ENCODE data around the gene SERTM2.
"Not testable (repeated sequence)": the region's sequence is repeated elsewhere in the genome, so short reads cannot be mapped to it uniquely, and the experiment has no call there.

The SERTM2 gene

DNA sequence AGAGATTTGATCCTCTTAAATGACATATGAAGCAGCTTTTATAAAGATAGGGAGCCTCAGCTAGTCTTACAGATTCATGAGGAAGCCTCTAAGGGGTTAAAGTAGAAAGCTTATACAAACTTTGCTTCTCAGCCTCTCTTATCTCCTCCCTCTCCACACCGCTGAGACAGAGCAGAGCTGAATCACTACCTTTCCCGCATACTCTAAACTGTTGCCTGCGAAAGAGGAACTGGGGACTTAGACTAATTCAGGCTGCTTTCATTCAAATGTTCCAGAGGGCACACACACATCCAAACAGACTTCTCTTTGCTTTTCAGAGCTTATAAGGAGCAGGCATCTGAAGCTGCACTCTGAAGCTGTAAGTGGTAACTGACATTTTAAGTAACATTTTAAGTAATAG, at the start of gene SERTM2:
Gene SERTM2 (plus strand): TSS at position 169 of the 400 bp plus-strand sequence. CDS start 7,213 bp downstream, outside the sequence.
- DNase-seq = no peak

DNA sequence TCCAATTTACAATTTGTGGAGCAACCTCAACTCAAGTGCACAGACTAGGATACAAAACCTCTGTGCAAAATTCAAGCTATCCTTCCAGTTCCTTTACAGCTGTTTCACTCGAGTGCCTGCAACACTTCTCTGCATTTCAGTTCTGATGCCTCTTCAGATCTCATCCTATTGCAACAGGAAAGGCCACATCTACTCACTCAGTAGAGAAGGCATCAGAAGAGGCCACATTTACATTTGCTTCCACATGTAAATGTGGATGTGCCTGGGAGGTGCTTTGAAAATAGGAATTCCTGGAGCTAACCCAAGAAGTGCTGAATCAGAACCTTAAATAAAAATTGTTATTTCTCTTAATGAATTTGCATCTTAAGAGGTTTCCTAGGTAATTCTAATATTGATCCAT, 45.8 kb upstream of the SERTM2 start:
- no peak for DNase-seq

DNA sequence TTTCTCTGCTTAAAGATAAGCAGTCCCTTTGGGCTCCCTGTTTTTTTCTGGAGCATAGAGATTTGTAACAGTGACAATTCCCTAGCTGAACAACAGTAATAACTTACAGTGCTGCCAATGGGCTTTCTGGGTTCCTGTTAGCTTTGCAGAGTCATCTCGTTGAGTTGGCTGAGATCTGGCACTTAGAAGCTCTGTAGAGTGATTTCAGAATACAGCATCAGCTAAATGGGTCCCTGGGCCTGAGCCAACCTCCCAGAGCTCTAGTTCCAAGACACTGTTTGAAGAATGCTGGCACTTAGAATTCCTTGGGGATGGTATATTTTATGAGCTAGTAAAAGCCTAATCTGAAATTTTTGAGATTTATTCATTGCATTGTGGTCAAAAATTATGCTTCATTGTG, 43.5 kb upstream of the SERTM2 start:
- no peak for DNase-seq

DNA sequence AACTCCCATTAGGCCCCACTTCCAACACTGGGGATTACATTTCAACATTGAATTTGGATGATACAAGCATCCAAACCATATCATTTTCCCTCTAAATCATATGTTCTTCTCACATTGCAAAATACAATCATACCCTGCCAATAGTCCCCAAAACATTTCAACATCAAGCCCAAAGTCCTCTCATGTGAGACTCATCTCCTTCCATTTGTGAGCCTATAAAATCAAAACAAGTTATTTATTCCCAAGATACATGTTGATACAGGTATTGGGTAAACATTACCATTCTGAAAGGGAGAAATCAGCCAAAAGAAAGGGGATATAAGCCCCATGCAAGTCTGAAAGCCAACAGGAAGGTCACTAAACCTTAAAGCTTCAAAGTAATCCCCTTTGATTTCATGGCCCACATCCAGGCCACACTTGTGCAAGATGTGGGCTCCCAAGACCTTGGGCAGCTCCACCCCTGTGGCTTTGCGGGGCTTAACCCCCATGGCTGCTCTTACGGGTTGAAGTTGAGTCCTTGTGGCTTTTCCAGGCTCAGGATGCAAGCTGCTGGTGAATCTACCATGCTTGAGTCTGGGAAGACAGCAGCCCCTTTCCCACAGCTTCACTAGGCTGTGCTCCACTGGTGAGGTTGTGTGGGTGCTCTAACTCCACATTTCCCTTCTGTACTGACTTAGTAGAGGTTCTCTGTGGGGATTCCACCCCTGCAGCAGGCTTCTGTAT, 40.6 kb upstream of the SERTM2 start:
- no peak for DNase-seq

DNA sequence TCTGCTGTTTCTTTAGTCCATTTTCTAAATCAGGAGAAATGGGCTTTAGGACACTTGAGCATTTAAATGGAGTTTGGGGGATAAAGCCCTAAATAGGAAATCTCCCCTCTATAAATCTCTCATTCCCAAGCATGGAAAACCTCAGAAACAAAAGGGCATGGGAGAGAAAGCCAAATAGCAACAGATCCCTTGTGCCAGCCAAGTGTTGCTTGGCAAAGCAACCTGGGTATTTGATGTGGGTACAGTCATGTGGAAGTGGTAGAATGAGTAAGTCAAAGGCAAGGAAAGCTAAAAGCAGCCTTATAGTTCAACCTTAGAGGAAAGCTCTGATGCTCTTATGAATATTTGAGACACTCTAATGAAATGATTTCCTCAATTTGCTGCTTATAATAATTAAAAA, 29.5 kb upstream of the SERTM2 start:
- no peak for DNase-seq

DNA sequence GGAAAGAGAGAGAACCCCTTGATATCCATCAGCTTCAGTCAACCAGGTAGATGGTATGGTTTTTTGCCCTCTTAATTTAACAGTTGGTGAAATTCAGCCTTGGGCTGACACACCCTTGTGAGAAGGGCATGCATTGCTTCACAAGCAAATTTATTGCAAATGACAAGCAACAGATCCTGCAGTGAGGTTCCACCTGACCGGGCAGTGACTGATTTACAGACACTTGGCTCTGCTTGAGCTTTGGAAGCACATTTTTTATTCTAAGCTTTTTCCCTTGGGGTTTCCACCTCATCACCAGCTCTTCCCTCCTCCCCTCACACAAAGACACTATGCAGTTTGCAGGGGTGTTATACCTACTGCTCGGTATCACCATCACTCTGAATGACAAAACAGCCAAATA, 28.3 kb upstream of the SERTM2 start:
- DNase-seq = no peak

DNA sequence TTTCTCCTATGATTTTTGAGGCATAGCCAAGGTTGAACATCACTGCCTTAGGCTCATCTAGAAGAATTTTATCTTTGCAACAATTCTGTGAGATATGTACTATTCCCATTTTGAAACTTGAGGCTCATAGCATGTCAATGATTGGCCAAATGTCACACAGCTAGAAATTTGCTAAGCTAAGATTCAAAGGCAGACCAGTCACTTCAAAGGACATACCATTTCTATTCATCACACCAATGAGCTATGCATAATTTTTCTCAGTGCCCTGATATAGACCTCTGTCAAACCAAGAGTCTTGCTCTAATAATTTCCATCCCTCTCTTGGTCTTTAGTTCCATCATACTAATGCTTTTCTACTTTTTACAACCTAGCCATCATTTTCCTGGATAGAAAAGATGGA, 27.6 kb upstream of the SERTM2 start:
- no peak for DNase-seq

DNA sequence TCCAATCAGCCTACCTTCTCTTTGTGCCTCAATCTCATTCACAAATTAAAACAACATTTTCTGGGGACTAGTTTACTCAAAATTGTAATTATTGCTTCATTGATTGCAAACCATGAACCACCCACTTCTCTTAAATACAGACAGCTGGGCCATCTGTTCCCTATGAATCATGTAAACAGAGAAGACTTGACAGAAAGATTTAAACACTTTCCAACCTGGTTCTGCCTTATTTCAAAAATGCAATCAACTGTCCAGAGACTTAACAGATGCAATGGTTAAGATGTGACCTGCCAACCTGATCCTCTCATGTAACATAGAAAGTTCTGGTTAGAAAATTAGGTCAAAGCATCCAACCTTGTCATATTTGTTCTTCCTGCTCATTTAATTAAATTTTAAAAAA, 20.8 kb upstream of the SERTM2 start:
- no peak for DNase-seq

DNA sequence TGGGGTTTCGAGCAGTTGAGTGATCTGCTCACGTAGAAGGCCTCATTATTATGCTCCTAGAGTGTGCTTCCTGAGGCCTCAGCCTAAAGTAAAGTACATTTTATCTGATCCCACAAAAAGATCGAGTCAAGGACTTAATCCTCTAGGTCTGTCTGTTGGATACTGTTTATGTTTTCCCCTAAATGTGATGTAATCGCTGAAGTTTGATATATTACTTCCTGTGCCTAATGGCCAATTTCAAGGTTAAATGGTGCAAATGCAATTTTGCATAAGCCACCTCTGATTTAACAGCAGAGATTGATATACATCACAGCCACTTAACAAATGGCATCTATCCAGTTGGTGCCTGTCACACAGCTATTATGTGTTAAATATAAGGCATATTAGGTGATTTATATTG, 19.4 kb upstream of the SERTM2 start:
- no peak for DNase-seq

DNA sequence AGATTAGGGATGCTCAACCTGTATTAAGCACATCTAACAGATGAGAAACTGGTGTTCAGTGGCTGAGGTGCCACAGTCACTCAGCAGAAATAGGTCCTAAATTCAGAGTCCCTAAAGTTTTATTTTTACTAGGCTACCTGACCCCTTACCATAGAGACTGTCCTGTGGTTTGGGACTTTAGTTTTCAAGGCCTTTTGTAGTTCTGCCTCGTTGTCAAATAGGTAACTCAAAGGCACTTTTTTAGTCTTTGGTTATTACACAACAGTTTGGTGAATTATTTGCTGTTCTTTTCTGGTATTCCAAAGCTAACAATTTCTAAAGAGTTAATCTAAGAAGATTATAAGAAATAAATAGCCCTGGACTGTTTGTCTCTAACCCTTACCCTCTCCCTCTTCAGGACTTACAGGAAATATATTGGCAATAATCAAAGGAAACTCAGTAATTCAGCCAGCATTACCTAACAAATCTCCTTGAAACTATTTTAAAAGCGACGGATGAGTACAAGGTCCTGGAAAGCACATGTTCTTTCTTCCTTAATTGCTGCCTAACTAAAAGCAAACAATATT, 12.8 kb upstream of the SERTM2 start:
- DNase-seq = no peak

DNA sequence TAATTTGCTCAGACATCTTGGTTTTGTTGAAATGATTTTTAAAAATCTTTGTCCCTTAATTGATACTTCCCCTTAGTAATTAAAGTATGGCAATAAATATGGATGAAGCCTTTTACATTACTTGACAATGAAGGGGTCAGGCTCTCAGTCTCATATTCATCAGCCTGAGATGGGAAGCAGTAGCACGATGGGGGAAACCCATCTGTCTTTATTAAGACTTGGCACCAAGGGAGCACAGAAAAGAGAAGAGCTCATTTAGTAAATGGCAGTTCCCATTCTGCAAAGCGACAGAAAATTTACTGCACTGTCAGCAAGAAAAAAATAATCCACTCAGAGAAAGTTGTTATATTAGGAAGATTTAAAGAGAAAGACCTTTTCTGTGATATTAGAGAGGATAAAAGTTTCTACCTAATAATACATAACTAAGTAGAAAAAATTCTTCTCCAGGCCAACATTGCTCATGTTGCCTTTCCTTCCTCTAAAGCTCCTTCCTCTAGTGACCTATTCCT, 7.9 kb upstream of the SERTM2 start:
- DNase-seq = no peak

DNA sequence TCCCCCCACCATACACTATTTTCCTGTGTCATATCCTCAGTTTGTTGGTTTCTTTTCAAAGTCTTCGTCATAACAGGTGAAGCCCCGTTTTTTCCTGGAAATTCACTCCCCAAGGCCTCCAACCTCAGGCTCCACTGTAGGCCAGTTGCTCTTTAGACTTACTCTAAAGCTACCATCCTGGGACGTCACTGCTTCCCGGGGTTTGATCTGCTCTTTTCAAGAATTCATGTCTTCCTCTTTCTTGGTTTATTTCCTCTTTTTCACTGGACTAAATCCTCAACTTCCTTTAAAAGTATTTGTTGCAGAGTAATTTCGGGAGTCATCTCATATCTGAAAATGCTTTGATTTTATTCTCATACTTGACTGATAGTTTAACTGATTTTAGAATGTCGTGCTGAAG, 6.5 kb upstream of the SERTM2 start:
- DNase-seq = no peak

DNA sequence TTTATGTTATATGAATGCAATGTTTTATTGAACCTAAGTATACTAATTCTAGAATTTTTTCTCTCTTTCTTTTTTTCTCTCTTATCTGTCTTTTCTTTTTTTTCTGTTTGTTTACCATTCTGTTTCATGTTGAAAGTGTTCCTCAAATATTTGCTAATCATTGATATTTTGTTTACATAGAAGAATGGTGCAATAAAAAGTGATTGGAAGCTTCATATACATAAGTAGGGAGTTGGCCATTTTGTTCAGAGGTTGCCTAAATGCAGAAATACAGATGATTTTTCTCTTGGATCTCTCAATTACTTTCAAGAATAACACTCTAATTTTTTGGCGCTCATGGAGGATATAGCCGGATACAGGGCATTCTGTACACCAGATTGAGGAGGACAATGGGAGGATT, 5.7 kb upstream of the SERTM2 start:
- DNase-seq = no peak

DNA sequence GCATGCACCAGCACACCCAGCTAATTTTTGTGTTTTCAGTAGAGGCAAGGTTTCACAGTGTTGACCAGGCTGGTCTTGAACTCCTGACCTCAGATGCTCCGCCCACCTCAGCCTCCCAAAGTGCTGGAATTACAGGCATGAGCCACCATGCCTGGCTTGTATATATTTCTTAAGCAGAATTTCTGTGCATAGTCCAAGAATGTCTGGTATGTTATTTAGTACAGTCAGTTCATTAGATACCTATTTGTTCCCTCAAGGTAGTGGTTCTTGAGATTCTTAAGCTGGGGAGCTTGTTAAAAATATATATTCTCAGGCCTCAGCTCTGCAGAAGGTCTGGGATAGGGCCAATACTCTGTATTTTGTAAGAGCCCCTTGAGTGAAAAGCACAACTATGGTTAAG, 4.6 kb upstream of the SERTM2 start:
- DNase-seq = no peak

DNA sequence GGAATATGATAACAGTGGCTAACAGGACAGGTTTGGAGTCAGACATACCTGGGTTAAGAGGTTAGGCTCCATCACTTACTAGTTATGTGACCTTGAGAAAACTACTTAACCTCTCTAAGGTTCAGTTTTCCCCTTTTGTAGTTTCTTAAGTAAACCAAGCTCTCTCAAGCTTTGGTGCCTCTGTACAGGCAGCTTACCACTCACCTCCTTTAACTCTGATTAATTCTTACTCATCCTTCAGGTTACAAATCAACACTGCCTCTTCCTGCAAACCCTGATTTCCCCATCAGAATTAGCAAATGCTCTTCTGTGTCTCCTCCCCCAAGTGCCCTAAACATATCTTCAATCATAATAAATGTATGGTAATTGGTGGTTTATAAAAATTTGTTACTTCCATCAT, 3.5 kb upstream of the SERTM2 start:
- DNase-seq = no peak

DNA sequence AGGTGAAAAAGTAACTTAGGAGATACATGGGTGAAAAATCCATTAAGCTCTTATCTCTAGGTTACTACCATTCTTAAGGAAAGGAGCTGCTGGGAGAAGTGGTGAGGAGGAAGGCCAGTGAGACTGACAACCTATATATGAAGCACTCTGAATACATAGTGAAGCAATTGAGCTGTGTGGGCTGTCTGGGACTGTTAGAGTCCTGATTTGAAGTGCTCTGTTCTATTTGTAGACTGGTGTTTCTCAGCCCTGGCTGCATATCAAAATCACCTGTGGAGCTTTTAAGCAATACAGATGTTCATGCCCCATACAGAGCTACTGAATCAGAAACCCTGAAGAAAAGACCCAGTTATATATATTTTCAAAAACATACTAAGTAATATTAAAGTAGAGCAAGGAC, 3.9 kb downstream of the SERTM2 start:
- DNase-seq = no peak

DNA sequence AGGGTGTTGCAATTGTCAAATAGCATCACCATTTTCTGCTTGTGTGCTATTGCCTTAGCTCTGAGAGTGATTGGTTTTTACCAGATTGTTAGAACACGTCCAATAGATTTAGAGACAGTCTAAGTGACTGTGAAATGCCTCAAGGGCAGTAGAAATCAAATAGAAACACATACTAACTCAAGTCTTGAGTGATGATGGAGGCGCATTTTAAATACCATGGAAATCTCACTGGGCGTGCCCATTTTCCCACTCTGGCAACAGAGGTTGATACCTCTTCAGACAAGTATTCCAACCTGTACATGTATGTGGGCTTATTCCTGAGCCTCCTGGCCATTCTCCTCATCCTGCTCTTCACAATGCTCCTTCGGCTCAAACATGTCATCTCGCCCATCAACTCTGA, 7.2 kb downstream of the SERTM2 start:
- no peak for DNase-seq

DNA sequence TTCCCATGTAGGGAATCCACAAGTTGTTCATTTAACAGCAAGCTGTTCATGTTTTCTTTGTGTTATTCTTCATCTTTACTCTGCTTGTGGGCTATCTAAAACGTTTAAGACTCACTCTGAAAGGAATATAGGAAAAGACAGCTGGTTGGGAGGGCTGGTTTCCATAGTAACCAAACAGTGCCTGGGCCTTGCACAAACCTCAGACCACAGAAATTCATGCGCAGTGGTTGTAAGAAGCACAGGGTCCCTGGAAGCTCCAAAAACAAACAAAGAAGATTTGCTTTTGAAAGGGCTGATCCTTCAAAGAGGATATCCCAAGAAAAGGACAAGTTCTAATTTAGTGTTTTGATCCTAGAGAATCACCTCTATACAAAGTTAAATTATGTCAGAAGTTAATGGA, 7.8 kb downstream of the SERTM2 start:
- no peak for DNase-seq

DNA sequence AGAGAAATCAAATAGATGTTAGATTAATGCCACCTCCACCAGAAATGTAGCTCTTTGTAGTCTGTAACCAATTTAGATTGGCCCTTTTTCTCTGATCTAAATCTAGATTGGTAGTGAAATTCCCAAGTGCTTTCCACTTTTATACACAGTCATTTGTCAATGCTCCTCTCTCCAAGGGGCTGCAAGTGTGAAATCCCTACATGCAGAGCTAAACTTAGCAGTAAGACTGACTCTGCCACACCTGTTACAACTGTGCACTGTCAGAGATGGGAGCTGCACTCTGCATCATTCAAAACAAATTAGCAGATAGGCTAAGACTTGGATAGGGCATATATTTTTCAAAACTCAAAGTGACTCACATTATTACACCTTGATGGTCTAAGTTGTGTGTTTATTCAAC, 9.1 kb downstream of the SERTM2 start:
- no peak for DNase-seq

DNA sequence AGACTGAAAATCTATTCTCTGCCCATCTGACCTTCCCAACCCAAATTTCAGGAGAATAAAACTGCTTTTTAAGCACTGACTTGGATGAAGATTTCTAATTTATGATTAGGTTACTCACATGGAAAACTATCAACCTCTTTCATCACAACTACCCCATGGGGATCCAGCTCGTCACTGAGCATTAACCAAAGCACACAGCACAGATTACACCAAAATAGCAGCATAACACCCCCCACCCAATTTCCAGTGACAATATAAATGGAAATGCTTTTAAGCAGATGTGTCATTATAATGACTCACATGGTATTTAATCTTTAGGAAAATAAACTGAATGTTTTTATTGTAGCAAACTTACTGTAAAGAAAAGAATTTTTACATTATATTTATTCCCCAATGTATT, 9.7 kb downstream of the SERTM2 start:
- no peak for DNase-seq

DNA sequence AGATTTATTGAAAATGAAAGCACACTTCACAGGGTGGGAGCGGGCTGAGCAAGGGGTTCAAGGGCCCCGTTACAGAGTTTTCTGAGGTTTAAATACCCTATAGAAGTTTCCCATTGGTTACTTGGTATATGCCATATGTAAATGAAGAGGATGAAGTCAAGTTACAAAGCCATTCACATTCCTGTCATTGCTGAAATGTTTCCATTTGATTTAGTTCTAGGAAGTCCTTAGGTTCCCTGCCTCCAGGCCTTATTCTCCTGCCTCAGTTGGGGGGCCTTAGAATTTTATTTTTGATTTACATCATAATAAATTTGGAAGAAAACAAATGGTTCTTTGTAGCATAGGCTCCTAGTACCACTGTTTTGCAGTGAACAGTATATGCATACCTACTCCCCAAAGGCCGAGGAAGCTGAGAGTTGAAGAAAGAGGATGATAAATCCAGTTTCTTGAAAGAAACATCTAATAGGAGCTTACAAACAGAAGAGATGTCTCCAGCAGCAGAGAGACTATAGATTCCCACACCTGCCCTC, 31.8 kb downstream of the SERTM2 start:
- DNase-seq = no peak

DNA sequence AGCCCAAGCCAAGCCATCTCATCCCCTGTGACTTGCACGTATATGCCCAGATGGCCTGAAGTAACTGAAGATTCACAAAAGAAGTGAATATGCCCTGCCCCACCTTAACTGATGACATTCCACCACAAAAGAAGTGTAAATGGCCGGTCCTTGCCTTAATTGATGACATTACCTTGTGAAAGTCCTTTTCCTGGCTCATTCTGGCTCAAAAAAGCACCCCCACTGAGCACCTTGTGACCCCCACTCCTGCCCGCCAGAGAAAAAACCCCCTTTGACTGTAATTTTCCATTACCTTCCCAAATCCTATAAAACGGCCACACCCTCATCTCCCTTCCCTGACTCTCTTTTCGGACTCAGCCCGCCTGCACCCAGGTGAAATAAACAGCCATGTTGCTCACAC, 37.8 kb downstream of the SERTM2 start:
- not testable (repeated sequence) for DNase-seq

DNA sequence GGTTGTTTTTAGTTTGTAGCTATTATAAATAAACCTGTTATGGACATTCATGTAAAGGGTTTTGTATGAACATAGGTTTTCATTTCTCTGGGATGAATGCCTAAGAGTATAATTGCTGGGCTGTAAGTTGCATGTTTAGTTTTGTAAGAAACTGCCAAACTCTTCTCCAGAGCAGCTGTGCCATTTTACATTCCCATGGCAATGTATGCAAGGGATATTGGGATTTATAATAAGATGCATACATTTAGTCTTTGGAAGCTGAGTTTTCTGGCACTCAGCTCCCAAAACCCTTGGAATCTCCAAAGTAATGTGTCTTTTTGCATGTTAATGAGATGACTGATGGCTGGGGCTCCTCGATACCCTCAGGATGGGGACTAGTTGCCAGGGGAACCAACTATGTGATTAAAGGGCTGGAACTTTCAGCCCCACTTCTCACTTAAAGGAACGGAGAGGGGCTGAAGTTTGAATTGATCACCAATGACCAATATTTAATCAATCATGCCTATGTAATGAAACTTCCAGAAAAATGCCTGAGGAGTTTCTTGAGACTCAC, 44.0 kb downstream of the SERTM2 start:
- no peak for DNase-seq

DNA sequence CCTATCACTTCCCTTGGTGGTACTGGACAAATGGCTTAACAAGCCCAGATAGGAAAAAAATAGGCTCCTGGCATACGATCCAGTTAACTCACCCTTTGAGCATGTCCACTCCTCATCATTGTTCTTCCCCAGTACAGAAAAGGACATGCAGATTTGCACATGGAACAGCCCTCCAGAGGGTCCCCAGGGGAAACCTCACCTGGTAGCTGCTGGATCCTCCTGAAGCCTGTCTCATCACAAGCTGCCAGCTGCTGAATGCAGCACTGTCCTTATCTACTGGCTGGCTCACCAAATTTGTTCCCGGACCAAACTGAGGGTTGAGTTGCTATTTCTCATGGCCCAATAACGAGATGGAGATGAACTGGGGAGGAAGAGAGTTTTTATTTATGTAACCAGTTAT, 49.4 kb downstream of the SERTM2 start:
- no peak for DNase-seq
